GM13977 (cell line): Measurements from ENCODE around the gene ZMIZ1.

Experiments used
- DNase-seq: peaks from one replicate; pipeline ENCODE4 v3.0.0; 2012; ENCODE audit warnings: low spot score
- CTCF ChIP-seq: IDR thresholded peaks from 2 replicates; pipeline ENCODE4 v1.5.1; 2012; ENCODE audit warnings: mild to moderate bottlenecking, control low read depth; ENCODE audit not compliant: insufficient read depth; ENCODE audit errors: extremely low read depth, missing control alignments
- in situ Hi-C: fragments of 300-500 bp; cut with MboI; formaldehyde crosslinking; loops from one replicate; pipeline ENCODE4 v1.12.0; 2022; ENCODE audit warnings: low sequenced_read_pairs, low pct_unique_long_range_greater_than_20kb, mixed read lengths, inconsistent platforms; ENCODE audit not compliant: unreplicated experiment

Gene ZMIZ1

GRCh38 chr10:79201706-79202105, 132.9 kb downstream of the ZMIZ1 start:
- DNase-seq: no peak
- in situ Hi-C loops: no loop called here
- TF ChIP-seq CTCF: no peak

- peak; percentile 49 for DNase-seq
- in situ Hi-C loops: no loop called here
These were observed 133.6 kb downstream of the ZMIZ1 start for GRCh38 chr10:79202188-79203013.

GRCh38 chr10:79203014-79203644, 134.4 kb downstream of the ZMIZ1 start:
- in situ Hi-C loops: no loop called here
- no peak for DNase-seq
- no peak for TF ChIP-seq CTCF

More at GRCh38 chr10:79202188-79203013, 133.6 kb downstream of the ZMIZ1 start:
- TF ChIP-seq CTCF: peak; percentile 73

GRCh38 chr10:79203833-79204232, 135.1 kb downstream of the ZMIZ1 start:
- no peak for DNase-seq
- no peak for TF ChIP-seq CTCF
- in situ Hi-C loops: no loop called here

- TF ChIP-seq CTCF: no peak
- no peak for DNase-seq
- in situ Hi-C loops: no loop called here
These were observed 137.7 kb downstream of the ZMIZ1 start for GRCh38 chr10:79206300-79207095.

GRCh38 chr10:79207096-79207357, 138.3 kb downstream of the ZMIZ1 start:
- in situ Hi-C loops: no loop called here
- no peak for TF ChIP-seq CTCF
- DNase-seq: no peak
